Measurements from ENCODE around the gene CLEC20A. TPM values are rescaled to one million over a fixed set of nuclear protein-coding genes. Genes with fewer than 3 reads are reported as not detected.

Gene CLEC20A
- total RNA-seq (ENCODE audit: unreplicated experiment), result not detected
- long read RNA-seq, result 0 reads

GRCh38 chr1:178496410-178497135, at the start of gene CLEC20A:
CLEC20A (minus strand) TSS chr1:178496964; CDS start chr1:178496939, 25 bp downstream.
- no peak for TF ChIP-seq CTCF (IDR thresholded peaks at IDR 0.05; ENCODE audit: partially characterized antibody, unreplicated experiment)
- Mint-ChIP-seq H3K36me3 (ENCODE audit: unreplicated experiment) (no peaks in the 10 kb centered on the region), H3K9me3 (ENCODE audit: unreplicated experiment) (peaks cover 4% of the 10 kb centered on the region), H3K4me1 (ENCODE audit: low read depth, unreplicated experiment) (no peaks in the 10 kb centered on the region), H3K27ac (ENCODE audit: unreplicated experiment) (no peak within 1 kb of the TSS), H3K27me3 (ENCODE audit: unreplicated experiment) (peaks cover 3% of the 10 kb centered on the region), H3K4me3 (ENCODE audit: unreplicated experiment) (no peak within 1 kb of the TSS)
- DNase-seq, result no peak

- Mint-ChIP-seq H3K36me3 (ENCODE audit: unreplicated experiment) (no peaks in the 10 kb centered on the region), H3K27me3 (ENCODE audit: unreplicated experiment) (peaks cover 3% of the 10 kb centered on the region), H3K4me3 (ENCODE audit: unreplicated experiment) (no peak overlapping the region), H3K9me3 (ENCODE audit: unreplicated experiment) (peaks cover 2% of the 10 kb centered on the region), H3K4me1 (ENCODE audit: low read depth, unreplicated experiment) (peaks cover 7% of the 10 kb centered on the region), H3K27ac (ENCODE audit: unreplicated experiment) (no peak overlapping the region)
- TF ChIP-seq CTCF (IDR thresholded peaks at IDR 0.05; ENCODE audit: partially characterized antibody, unreplicated experiment), result no peak
- DNase-seq, result no peak
Observed at GRCh38 chr1:178544531-178544930, 47.8 kb upstream of the CLEC20A start.

- Mint-ChIP-seq H3K4me3 (ENCODE audit: unreplicated experiment) (peak overlapping the region; percentile 91), H3K36me3 (ENCODE audit: unreplicated experiment) (no peaks in the 10 kb centered on the region), H3K27ac (ENCODE audit: unreplicated experiment) (peak overlapping the region; percentile 75), H3K27me3 (ENCODE audit: unreplicated experiment) (peaks cover 3% of the 10 kb centered on the region), H3K9me3 (ENCODE audit: unreplicated experiment) (peaks cover 2% of the 10 kb centered on the region), H3K4me1 (ENCODE audit: low read depth, unreplicated experiment) (peaks cover 12% of the 10 kb centered on the region)
- DNase-seq, result no peak
- TF ChIP-seq CTCF (IDR thresholded peaks at IDR 0.05; ENCODE audit: partially characterized antibody, unreplicated experiment), result no peak
Observed at GRCh38 chr1:178543290-178543607, 46.5 kb upstream of the CLEC20A start.

GRCh38 chr1:178542554-178543289, 46.0 kb upstream of the CLEC20A start:
- Mint-ChIP-seq H3K36me3 (ENCODE audit: unreplicated experiment) (no peaks in the 10 kb centered on the region), H3K4me3 (ENCODE audit: unreplicated experiment) (peak overlapping the region; percentile 91), H3K27me3 (ENCODE audit: unreplicated experiment) (peaks cover 5% of the 10 kb centered on the region), H3K9me3 (ENCODE audit: unreplicated experiment) (peaks cover 2% of the 10 kb centered on the region), H3K4me1 (ENCODE audit: low read depth, unreplicated experiment) (peaks cover 12% of the 10 kb centered on the region), H3K27ac (ENCODE audit: unreplicated experiment) (peak overlapping the region; percentile 75)
- peak; percentile 98 for DNase-seq
- TF ChIP-seq CTCF (IDR thresholded peaks at IDR 0.05; ENCODE audit: partially characterized antibody, unreplicated experiment), result peak; percentile 100

All from glutamatergic neuron (in vitro differentiated cells).